Stomach (tissue), 9 donors: ENCODE results near the gene KLHL40. TPM values are rescaled to one million over a fixed set of nuclear protein-coding genes. Genes with fewer than 3 reads are reported as not detected.
A peak's percentile ranks its signal among the peaks of the same experiment; 100 is the strongest.

ENCODE experiments used
- DNase-seq, 2 donors: peaks; one replicate each; pipeline versions ENCODE4 v3.0.0 to v3.0.0-alpha.2; 2013 to 2019
- H3K27ac ChIP-seq, 5 donors: fragments of 200-600 bp in 4 of 5; sonication (generic) in 4 of 5; one replicate each; pipeline ENCODE4 v1.5.1; 2013 to 2019; ENCODE audit warnings: mild to moderate bottlenecking in 1 of 5, moderate library complexity in 1 of 5
- H3K27me3 ChIP-seq, 3 donors: fragments of 200-600 bp; sonication (generic); one replicate each; pipeline ENCODE4 v1.5.1; 2017 to 2019; ENCODE audit warnings: mixed run types in 1 of 3
- H3K36me3 ChIP-seq, 4 donors: fragments of 200-600 bp; sonication (generic); 1 replicate in 3 of 4; 2 replicates in 1 of 4; pipeline ENCODE4 v1.5.1; 2016 to 2019
- H3K4me1 ChIP-seq, 4 donors: fragments of 200-600 bp; sonication (generic); one replicate each; pipeline ENCODE4 v1.5.1; 2016 to 2019
- H3K4me3 ChIP-seq, 4 donors: fragments of 200-600 bp; sonication (generic) in 3 of 4; one replicate each; pipeline ENCODE4 v1.5.1; 2016 to 2019; ENCODE audit warnings: mild to moderate bottlenecking in 1 of 4
- H3K9me3 ChIP-seq, 4 donors: fragments of 200-600 bp; sonication (generic); one replicate each; pipeline ENCODE4 v1.5.1; 2016 to 2019
- EP300 ChIP-seq: sonication (generic); formaldehyde crosslinking; IDR thresholded peaks from one replicate; pipeline ENCODE4 v1.6.1; 2017; ENCODE audit warnings: antibody characterized with exemption
- POLR2A ChIP-seq, 4 donors: fragments of 450-650 bp; IDR thresholded peaks; one replicate each; pipeline ENCODE4 v1.6.1; 2016; ENCODE audit warnings: antibody characterized with exemption in 4 of 4, control low read depth in 2 of 4, mild to moderate bottlenecking in 1 of 4, moderate library complexity in 1 of 4
- POLR2AphosphoS5 ChIP-seq, 3 donors: sonication (generic); formaldehyde crosslinking; IDR thresholded peaks; one replicate each; pipeline ENCODE4 v1.6.1; 2016; ENCODE audit warnings: antibody characterized with exemption in 3 of 3
- WGBS, 5 donors: extraction: QIAGEN DNeasy Blood & Tissue Kit in 3 of 5; methylation state at CpG; one replicate each; pipeline versions ENCODE4 v1.1.5 to v1.1.7; 2013 to 2018; 5-methylcytosine and 5-hydroxymethylcytosine counted together
- intact Hi-C: fragments of 100-400 bp; cut with DNase I; formaldehyde crosslinking; loops from one replicate; pipeline ENCODE4 v1.15.1; 2023; ENCODE audit warnings: low total_unique reads
- polyA plus RNA-seq, 3 donors: library from polyadenylated mRNA; stranded (reverse); fragments of 200-250 nt; gene quantifications; one replicate each; pipeline ENCODE4 v1.2.3, GENCODE V29; 2013
- total RNA-seq, 5 donors: library from RNA; depleted of rRNA; stranded (reverse); fragments of >200 nt; gene quantifications; one replicate each; pipeline versions ENCODE4 v1.1.0 to v1.2.3, GENCODE V29; 2014 to 2016
- TF ChIP-seq, protein P1 (sequence below), 7 experiments: fragments of 450-650 bp in 4 of 7; fragments of 200-600 bp in 3 of 7; sonication (generic) in 3 of 7; IDR thresholded peaks; one replicate each; pipeline ENCODE4 v1.5.1; 2016 to 2019; ENCODE audit warnings: antibody characterized with exemption in 7 of 7, control low read depth in 2 of 7, mild to moderate bottlenecking in 1 of 7
- donor health status: healthy with polysubstance abuse.
- donor health status: Bipolar disorder and iron deficiency.
- donor health status: healthy.

KLHL40 gene
- total and polyA plus RNA-seq, 8 donors, result 0.05 to 2.0 (median 0.18) TPM; not detected in 5

DNA sequence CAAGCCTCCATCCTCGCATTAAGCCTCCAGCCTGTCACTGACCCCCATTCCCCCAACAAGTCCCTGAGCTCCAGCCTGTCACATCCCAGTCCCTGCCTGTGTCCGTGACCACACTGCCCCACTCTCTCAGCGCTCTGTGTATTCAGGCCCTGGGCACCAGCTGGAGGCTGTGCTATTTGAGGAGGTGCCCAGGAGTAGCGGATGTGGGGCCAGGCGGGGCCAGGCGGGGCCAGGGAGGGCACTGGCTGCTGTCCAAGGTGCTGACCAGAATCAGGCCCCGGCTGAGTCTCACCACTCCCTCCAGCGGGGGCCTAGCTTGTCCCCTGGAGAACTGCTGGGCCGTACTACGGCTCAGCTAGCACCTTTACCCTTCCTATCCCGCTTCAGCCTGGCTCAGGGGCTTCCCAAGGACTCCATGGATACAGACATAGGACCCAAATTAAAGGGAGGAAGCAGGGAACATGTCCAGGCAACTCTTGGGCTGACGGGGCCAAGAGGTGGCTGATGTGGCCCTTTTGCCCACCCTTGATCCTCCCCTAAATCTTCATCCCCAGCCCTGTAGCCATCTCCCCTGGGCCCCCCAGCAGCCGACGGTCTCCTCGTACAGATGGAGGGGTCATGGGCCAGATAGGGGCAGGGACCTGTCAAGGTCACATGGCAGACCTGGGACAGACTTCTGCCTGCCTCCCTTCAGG is 16.2 kb downstream of the KLHL40 start:
- 28 to 37% (median 31%) methylated on average over 10 to 15 of the region's 15 CpGs for WGBS, 5 donors
- DNase-seq, result peak; percentile 54 to 82
- no peaks in the 10 kb centered on the region for H3K9me3 ChIP-seq
- H3K36me3 ChIP-seq, result no peaks in the 10 kb centered on the region
- H3K4me1 ChIP-seq, result peaks cover 0 to 4% (median 0%) of the 10 kb centered on the region in 4 donors
- no peak overlapping the region for H3K4me3 ChIP-seq
- no peak overlapping the region for H3K27ac ChIP-seq
- H3K27me3 ChIP-seq, result peaks cover 0 to 29% (median 0%) of the 10 kb centered on the region in 3 donors
- intact Hi-C loops, result no loop called here
- no peak for TF ChIP-seq POLR2A (IDR thresholded peaks at IDR 0.05)
- no peak for TF ChIP-seq POLR2AphosphoS5 (IDR thresholded peaks at IDR 0.05)
- TF ChIP-seq, protein P1, sequence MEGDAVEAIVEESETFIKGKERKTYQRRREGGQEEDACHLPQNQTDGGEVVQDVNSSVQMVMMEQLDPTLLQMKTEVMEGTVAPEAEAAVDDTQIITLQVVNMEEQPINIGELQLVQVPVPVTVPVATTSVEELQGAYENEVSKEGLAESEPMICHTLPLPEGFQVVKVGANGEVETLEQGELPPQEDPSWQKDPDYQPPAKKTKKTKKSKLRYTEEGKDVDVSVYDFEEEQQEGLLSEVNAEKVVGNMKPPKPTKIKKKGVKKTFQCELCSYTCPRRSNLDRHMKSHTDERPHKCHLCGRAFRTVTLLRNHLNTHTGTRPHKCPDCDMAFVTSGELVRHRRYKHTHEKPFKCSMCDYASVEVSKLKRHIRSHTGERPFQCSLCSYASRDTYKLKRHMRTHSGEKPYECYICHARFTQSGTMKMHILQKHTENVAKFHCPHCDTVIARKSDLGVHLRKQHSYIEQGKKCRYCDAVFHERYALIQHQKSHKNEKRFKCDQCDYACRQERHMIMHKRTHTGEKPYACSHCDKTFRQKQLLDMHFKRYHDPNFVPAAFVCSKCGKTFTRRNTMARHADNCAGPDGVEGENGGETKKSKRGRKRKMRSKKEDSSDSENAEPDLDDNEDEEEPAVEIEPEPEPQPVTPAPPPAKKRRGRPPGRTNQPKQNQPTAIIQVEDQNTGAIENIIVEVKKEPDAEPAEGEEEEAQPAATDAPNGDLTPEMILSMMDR (IDR thresholded peaks at IDR 0.05), result no peak
- no peak for TF ChIP-seq EP300

DNA sequence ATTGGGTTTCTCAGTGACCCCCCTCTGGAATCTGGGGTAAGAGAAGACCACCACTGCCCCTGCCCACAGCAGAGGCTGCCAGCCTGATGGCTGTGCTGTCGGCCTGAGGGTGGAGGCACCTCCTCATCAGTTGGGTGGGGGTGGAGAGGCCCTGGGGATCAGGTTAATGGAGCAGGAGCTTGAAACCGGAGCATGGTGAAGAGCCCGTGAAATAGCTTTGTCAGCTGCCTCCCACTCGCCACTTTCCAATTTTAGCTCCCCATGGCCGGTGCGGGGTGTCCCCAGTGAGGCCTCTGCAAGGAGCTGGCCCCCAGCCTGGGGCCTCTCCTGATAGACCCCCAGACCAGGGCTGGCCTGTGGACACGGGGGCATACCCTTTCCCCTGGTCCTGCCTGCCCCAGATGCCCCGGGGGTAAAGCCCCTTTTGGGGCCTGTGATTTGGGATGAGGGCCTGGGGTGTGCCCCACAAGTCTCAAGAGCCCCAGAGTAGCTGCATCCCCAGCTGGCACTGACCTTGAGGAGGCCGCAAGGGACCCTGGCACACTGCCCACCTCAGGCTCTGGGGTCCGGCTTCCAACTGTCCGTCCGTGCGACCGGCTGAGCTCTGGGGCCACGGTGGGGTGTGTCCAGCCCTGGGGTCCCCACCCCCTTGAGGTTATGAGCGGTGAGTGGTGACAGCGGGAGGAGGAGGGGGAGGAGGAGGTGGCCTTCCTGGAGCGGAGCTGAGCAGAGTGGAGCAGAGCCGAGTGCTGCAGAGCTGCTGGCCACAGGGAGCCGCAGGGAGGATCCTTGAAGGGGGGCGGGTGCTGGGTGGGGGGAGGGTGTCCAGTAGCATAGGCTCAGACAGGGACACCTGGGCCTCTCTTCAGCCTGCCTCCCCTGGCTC is 17.0 kb downstream of the KLHL40 start, which contains the start of gene HHATL:
Gene HHATL, minus strand, starts transcription at position 733 of the 886 bp plus-strand sequence. CDS start 1,972 bp downstream, outside the sequence.
- DNase-seq, result peak; percentile 17 to 20
- TF ChIP-seq POLR2AphosphoS5 (IDR thresholded peaks at IDR 0.05), result no peak
- TF ChIP-seq POLR2A (IDR thresholded peaks at IDR 0.05), result no peak
- no peak for TF ChIP-seq EP300
- TF ChIP-seq, protein P1 (IDR thresholded peaks at IDR 0.05), result no peak
- peaks cover 0 to 21% (median 0%) of the 10 kb centered on the region in 3 donors for H3K27me3 ChIP-seq
- H3K27ac ChIP-seq, result no peak within 1 kb of the TSS
- H3K36me3 ChIP-seq, result no peaks in the 10 kb centered on the region
- 56 to 79% (median 73%) methylated on average over 8 to 21 of the region's 21 CpGs for WGBS, 5 donors
- no peaks in the 10 kb centered on the region for H3K9me3 ChIP-seq
- H3K4me3 ChIP-seq, result no peak within 1 kb of the TSS
- intact Hi-C loops, result no loop called here
- H3K4me1 ChIP-seq, result peaks cover 0 to 4% (median 0%) of the 10 kb centered on the region in 4 donors

DNA sequence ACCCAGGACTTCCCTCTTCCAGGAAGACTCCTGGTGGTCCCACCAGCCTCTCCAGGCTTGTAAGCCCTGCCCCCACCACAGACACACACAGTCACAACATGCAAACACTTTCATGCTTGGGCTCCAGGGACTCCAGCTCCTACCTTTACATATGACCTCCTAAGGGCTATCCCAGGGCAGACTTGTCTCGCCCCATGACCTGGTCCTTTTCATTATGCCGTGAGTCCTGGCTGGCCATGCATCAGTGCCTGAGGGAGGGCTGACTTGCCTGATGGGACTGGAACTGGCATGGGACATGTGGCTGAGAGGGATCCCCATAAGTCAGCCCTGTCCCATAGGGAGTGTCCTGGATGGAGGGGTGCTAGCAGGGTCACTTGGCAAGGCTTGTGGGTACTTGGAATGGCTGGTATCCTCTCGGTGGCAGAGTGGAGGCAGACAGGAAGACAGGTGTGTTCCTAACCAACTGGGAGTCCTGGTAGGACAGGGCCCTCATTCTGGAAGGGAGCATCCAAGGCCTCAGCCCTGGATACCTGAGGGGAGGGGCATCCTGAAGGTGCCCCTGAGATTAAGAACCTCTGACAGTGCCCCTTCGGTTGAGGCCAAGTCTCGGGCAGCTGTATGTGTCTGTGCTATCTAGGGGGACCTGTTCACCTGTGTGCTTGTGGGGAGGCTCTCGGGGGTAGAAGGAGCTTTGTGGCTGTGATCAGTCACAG is 17.8 kb downstream of the KLHL40 start:
- 80 to 91% (median 83%) methylated on average over 4 to 6 of the region's 6 CpGs for WGBS, 5 donors
- peak in 1 of 2 donors; percentile 21 for DNase-seq
- H3K9me3 ChIP-seq, result no peaks in the 10 kb centered on the region
- intact Hi-C loops, result no loop called here
- peaks cover 0 to 4% (median 0%) of the 10 kb centered on the region in 4 donors for H3K4me1 ChIP-seq
- no peaks in the 10 kb centered on the region for H3K36me3 ChIP-seq
- no peak overlapping the region for H3K27ac ChIP-seq
- TF ChIP-seq EP300 (no peak), POLR2AphosphoS5 (IDR thresholded peaks at IDR 0.05) (no peak), POLR2A (IDR thresholded peaks at IDR 0.05) (no peak)
- TF ChIP-seq, protein P1 (IDR thresholded peaks at IDR 0.05), result no peak
- no peak overlapping the region for H3K4me3 ChIP-seq
- peaks cover 0 to 17% (median 0%) of the 10 kb centered on the region in 3 donors for H3K27me3 ChIP-seq

DNA sequence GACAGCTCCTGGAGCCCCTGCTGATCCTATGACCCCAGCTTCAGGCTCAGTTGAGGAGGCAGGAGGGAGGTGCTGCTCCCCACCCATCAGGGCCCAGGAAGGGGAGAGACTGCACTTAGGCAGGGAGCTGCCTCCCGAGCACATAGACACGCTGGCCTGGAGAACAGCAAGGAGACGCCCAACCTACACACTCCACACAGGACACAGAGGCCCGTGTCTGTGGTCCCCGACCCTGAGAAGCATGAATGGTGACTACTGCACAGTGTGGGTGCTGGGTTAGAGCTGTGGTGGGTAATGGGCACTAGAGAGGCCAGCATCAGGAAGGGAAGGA is 18.3 kb downstream of the KLHL40 start:
- H3K9me3 ChIP-seq, result no peaks in the 10 kb centered on the region
- peaks cover 0 to 4% (median 0%) of the 10 kb centered on the region in 4 donors for H3K4me1 ChIP-seq
- intact Hi-C loops, result no loop called here
- peaks cover 0 to 17% (median 0%) of the 10 kb centered on the region in 3 donors for H3K27me3 ChIP-seq
- H3K27ac ChIP-seq, result no peak overlapping the region
- 68 to 91% (median 74%) methylated on average over 5 of the region's 5 CpGs for WGBS, 5 donors
- TF ChIP-seq POLR2AphosphoS5 (IDR thresholded peaks at IDR 0.05) (no peak), EP300 (no peak), POLR2A (IDR thresholded peaks at IDR 0.05) (no peak)
- TF ChIP-seq, protein P1 (IDR thresholded peaks at IDR 0.05), result no peak
- H3K36me3 ChIP-seq, result no peaks in the 10 kb centered on the region
- no peak overlapping the region for H3K4me3 ChIP-seq
- peak in 1 of 2 donors; percentile 14 for DNase-seq
